Endodermal cell (in vitro differentiated cells): ENCODE results near the gene FFAR3. TPM values are rescaled to one million over a fixed set of nuclear protein-coding genes. Genes with fewer than 3 reads are reported as not detected.
"Not testable (repeated sequence)": the region's sequence is repeated elsewhere in the genome, so short reads cannot be mapped to it uniquely, and the experiment has no call there.

Experiments used
- DNase-seq: peaks from one replicate; pipeline ENCODE4 v3.0.0-alpha.2; 2017
- H3K27ac ChIP-seq: 2 replicates; pipeline ENCODE4 v1.5.1; 2013; ENCODE audit warnings: mild to moderate bottlenecking, low read depth, low read length, moderate library complexity
- H3K27me3 ChIP-seq: 2 replicates; pipeline ENCODE4 v1.6.1; 2013; ENCODE audit warnings: mild to moderate bottlenecking, low read length, moderate library complexity; ENCODE audit not compliant: insufficient read depth, control insufficient read depth, poor library complexity, severe bottlenecking
- H3K36me3 ChIP-seq: 2 replicates; pipeline ENCODE4 v1.7.0; 2013; ENCODE audit warnings: mild to moderate bottlenecking, low read length, moderate library complexity; ENCODE audit not compliant: control insufficient read depth, insufficient read depth
- H3K4me1 ChIP-seq: one replicate; pipeline ENCODE4 v1.7.0; 2013; ENCODE audit warnings: low read length; ENCODE audit not compliant: control insufficient read depth, insufficient read depth
- H3K4me3 ChIP-seq: 2 replicates; pipeline ENCODE4 v1.5.1; 2013; ENCODE audit warnings: mild to moderate bottlenecking, low read length, moderate library complexity
- H3K9ac ChIP-seq: 2 replicates; pipeline ENCODE4 v1.6.1; 2013; ENCODE audit warnings: mild to moderate bottlenecking, low read length, moderate library complexity; ENCODE audit not compliant: poor library complexity, severe bottlenecking; ENCODE audit errors: extremely low read depth
- H3K9me3 ChIP-seq: 2 replicates; pipeline ENCODE4 v1.6.1; 2013; ENCODE audit warnings: mild to moderate bottlenecking, low read length, moderate library complexity; ENCODE audit not compliant: control insufficient read depth
- H3K27ac Mint-ChIP-seq: 2 replicates; pipeline ENCODE4 v1.8.0; 2020; ENCODE audit warnings: mixed read lengths
- H3K27me3 Mint-ChIP-seq: 2 replicates; pipeline ENCODE4 v1.8.0; 2021; ENCODE audit warnings: mild to moderate bottlenecking, mixed read lengths; ENCODE audit not compliant: insufficient read depth
- H3K36me3 Mint-ChIP-seq: 2 replicates; pipeline ENCODE4 v1.8.0; 2020; ENCODE audit warnings: low read depth, mixed read lengths
- H3K4me1 Mint-ChIP-seq: 2 replicates; pipeline ENCODE4 v1.8.0; 2020; ENCODE audit warnings: mixed read lengths
- H3K4me3 Mint-ChIP-seq: 2 replicates; pipeline ENCODE4 v1.8.0; 2020; ENCODE audit warnings: mild to moderate bottlenecking, moderate library complexity, mixed read lengths
- H3K9me3 Mint-ChIP-seq: 2 replicates; pipeline ENCODE4 v1.8.0; 2020; ENCODE audit warnings: mild to moderate bottlenecking, mixed read lengths
- WGBS, 2 experiments: methylation state at CpG; one replicate each; pipeline versions ENCODE4 v1.1.5 to v1.1.7; 2013; ENCODE audit warnings: missing lambda C conversion rate in 2 of 2, mixed read lengths in 1 of 2; ENCODE audit not compliant: insufficient coverage in 1 of 2, insufficient read length in 1 of 2; 5-methylcytosine and 5-hydroxymethylcytosine counted together
- total RNA-seq, 2 donors: library from RNA; stranded (reverse); fragmentation: NEBNext Ultra II Directional in 1 of 2; extraction: Animal tissue kit (Norgen Biotek cat#: 25700) in 1 of 2; gene quantifications; 2 replicates in 1 of 2; 3 replicates in 1 of 2; pipeline ENCODE4 v1.2.1, GENCODE V29; 2021
- TF ChIP-seq, protein P1 (sequence below): fragments of 200-600 bp; sonication (generic); conservative IDR thresholded peaks from 2 replicates; pipeline ENCODE4 v1.5.0; 2021; ENCODE audit warnings: antibody characterized with exemption, mild to moderate bottlenecking

Gene FFAR3
- total RNA-seq, 2 donors from 2014 or later = not detected

- H3K27me3 Mint-ChIP-seq = peaks cover 9% of the 10 kb centered on the region
- no peaks in the 10 kb centered on the region for H3K4me1 Mint-ChIP-seq
- no peak for DNase-seq
- H3K36me3 Mint-ChIP-seq = no peaks in the 10 kb centered on the region
- Histone ChIP-seq H3K27ac (no peak overlapping the region), H3K4me1 (no peaks in the 10 kb centered on the region), H3K27me3 (no peaks in the 10 kb centered on the region), H3K9ac (no peak overlapping the region), H3K36me3 (no peaks in the 10 kb centered on the region), H3K9me3 (no peaks in the 10 kb centered on the region), H3K4me3 (no peak overlapping the region)
- TF ChIP-seq, protein P1, sequence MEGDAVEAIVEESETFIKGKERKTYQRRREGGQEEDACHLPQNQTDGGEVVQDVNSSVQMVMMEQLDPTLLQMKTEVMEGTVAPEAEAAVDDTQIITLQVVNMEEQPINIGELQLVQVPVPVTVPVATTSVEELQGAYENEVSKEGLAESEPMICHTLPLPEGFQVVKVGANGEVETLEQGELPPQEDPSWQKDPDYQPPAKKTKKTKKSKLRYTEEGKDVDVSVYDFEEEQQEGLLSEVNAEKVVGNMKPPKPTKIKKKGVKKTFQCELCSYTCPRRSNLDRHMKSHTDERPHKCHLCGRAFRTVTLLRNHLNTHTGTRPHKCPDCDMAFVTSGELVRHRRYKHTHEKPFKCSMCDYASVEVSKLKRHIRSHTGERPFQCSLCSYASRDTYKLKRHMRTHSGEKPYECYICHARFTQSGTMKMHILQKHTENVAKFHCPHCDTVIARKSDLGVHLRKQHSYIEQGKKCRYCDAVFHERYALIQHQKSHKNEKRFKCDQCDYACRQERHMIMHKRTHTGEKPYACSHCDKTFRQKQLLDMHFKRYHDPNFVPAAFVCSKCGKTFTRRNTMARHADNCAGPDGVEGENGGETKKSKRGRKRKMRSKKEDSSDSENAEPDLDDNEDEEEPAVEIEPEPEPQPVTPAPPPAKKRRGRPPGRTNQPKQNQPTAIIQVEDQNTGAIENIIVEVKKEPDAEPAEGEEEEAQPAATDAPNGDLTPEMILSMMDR = no peak
- H3K9me3 Mint-ChIP-seq = peaks cover 15% of the 10 kb centered on the region
- no peak overlapping the region for H3K27ac Mint-ChIP-seq
- WGBS, 2 experiments = 94 to 97% methylated on average over 8 to 12 of the region's 12 CpGs
- H3K4me3 Mint-ChIP-seq = no peak overlapping the region
Observed at GRCh38 chr19:35375505-35376307, 17.4 kb downstream of the FFAR3 start.

DNA sequence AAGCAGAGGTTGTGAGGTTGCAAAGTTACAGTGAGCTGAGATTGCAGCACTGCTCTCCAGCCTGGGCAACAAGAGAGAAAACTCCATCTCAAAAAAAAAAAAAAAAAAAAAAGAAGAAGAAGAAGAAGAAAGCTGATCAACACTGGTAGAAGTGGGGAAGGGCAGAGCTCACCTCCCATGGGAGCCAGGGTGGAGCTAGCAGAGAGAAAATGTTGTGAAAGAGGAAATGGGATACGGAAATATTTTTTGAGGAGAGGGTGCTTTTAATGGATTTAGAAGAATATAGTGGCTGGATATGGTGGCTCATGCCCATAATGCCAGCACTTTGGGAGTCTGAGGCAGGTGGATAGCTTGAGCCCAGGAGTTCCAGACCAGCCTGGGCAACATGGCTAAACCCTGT is 19.4 kb downstream of the FFAR3 start:
- no peaks in the 10 kb centered on the region for H3K36me3 ChIP-seq
- Mint-ChIP-seq H3K27me3 (peaks cover 18% of the 10 kb centered on the region), H3K27ac (no peak overlapping the region), H3K4me3 (no peak overlapping the region), H3K9me3 (peaks cover 25% of the 10 kb centered on the region), H3K36me3 (no peaks in the 10 kb centered on the region), H3K4me1 (no peaks in the 10 kb centered on the region)
- H3K27ac ChIP-seq = no peak overlapping the region
- no peak overlapping the region for H3K4me3 ChIP-seq
- H3K9ac ChIP-seq = no peak overlapping the region
- H3K4me1 ChIP-seq = no peaks in the 10 kb centered on the region
- TF ChIP-seq, protein P1 = no peak
- 80 to 95% methylated on average over 1 of the region's 1 CpG for WGBS, 2 experiments
- DNase-seq = no peak
- H3K9me3 ChIP-seq = peaks cover 7% of the 10 kb centered on the region
- no peaks in the 10 kb centered on the region for H3K27me3 ChIP-seq

DNA sequence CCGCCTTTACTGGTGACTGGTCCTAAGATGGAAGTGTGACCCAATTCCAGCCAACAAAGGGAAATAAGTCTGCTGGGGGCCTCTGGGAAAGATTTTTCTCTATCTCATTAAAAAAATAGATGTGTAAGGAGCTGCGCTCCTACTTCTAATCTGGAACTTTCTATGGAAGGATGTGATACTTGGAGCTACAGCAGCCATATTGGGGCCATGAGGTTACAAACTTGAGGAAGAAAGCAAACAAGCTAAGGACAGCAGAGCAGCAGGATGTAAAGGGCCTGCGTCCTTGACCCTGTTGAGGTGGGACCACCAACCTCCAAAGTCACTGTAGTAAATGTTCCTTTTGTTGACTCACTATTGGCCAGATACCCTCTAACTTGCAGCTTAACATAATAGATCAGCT is 20.1 kb downstream of the FFAR3 start:
- Mint-ChIP-seq H3K4me3 (no peak overlapping the region), H3K4me1 (no peaks in the 10 kb centered on the region), H3K9me3 (peaks cover 32% of the 10 kb centered on the region), H3K27ac (no peak overlapping the region), H3K27me3 (peaks cover 17% of the 10 kb centered on the region), H3K36me3 (no peaks in the 10 kb centered on the region)
- TF ChIP-seq, protein P1 = no peak
- WGBS, 2 experiments = 93 to 97% methylated on average over 3 of the region's 3 CpGs
- no peaks in the 10 kb centered on the region for H3K4me1 ChIP-seq
- no peak overlapping the region for H3K4me3 ChIP-seq
- no peaks in the 10 kb centered on the region for H3K27me3 ChIP-seq
- H3K9ac ChIP-seq = no peak overlapping the region
- peaks cover 12% of the 10 kb centered on the region for H3K9me3 ChIP-seq
- no peaks in the 10 kb centered on the region for H3K36me3 ChIP-seq
- no peak overlapping the region for H3K27ac ChIP-seq
- no peak for DNase-seq

DNA sequence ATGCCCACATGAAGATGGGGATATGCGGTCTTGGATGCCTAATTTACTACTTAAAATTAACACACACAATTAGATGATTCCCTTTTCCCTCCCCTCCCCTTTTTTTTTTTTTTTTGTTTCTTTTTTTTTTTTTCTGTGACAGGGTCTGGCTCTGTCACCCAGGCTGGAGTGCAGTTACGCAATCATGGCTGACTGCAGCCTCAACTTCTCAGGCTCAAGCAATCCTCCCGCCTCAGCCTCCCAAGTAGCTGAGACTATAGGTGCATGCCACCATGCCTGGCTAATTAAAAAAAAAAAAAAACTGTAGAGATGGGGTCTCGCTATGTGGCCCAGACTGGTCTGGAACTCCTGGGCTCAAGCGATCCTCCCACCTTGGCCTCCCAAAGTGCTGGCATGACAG is 21.3 kb downstream of the FFAR3 start:
- not testable (repeated sequence) for H3K4me1 Mint-ChIP-seq, H3K27ac ChIP-seq, H3K4me3 Mint-ChIP-seq, H3K27ac Mint-ChIP-seq, DNase-seq, H3K4me1 ChIP-seq, H3K36me3 Mint-ChIP-seq, H3K9ac ChIP-seq, H3K4me3 ChIP-seq, H3K36me3 ChIP-seq, H3K27me3 ChIP-seq
- WGBS, 2 experiments = 98% methylated on average over 3 to 5 of the region's 5 CpGs
- H3K9me3 ChIP-seq = peaks cover 19% of the 10 kb centered on the region
- Mint-ChIP-seq H3K27me3 (peaks cover 17% of the 10 kb centered on the region), H3K9me3 (peaks cover 42% of the 10 kb centered on the region)
